Esophagus squamous epithelium (tissue), 4 donors: ENCODE results near the gene ERN1.

ENCODE experiments used
- CTCF ChIP-seq, 6 experiments: fragments of 450-650 bp in 4 of 6; fragments of 200-600 bp in 2 of 6; sonication (generic) in 2 of 6; IDR thresholded peaks; one replicate each; pipeline ENCODE4 v1.5.1; 2016 to 2019; ENCODE audit warnings: antibody characterized with exemption in 6 of 6, mild to moderate bottlenecking in 4 of 6, moderate library complexity in 4 of 6
- POLR2A ChIP-seq, 4 donors: fragments of 450-650 bp; IDR thresholded peaks; one replicate each; pipeline ENCODE4 v1.6.1; 2017; ENCODE audit warnings: antibody characterized with exemption in 4 of 4, mild to moderate bottlenecking in 4 of 4, moderate library complexity in 3 of 4

DNA sequence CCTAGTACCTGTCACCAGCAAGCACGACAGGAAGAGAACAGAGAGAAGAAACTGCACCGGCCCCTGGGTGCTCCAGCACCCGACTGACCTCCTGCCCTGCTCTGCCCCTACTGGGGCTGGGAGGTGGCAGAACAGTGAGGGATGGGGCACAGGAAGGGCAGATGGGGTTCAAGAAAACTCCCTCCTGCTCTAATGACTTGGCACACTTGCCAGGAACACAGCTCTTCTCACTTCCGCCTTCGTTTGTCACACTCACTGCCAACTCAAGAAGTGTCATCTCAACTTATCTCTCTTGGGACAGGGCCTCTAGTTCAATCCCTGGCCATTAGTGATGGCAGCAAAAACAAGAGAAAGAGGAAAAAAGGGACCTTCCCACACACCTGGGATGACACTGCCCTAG lies 66.9 kb downstream of the ERN1 start:
- TF ChIP-seq CTCF (IDR thresholded peaks at IDR 0.05) (no peak), POLR2A (IDR thresholded peaks at IDR 0.05) (no peak)
